RWPE1 (cell line): ENCODE measurements around the gene B4GALT2.

Experiments used
- CTCF ChIA-PET: fragments of 350-600 bp; sonication (Branson Sonifier 250); formaldehyde crosslinking; extraction: SDS; loops from one replicate; lab custom pipeline; 2021; lab: Yijun Ruan, JAX
- POLR2A ChIA-PET: fragments of 400-600 bp; formaldehyde crosslinking; extraction: SDS; loops from one replicate; lab custom pipeline; 2020; ENCODE audit warnings: antibody characterized with exemption; ENCODE audit not compliant: low non-redundant PET; lab: Yijun Ruan, JAX
- DNase-seq: peaks from one replicate; pipeline ENCODE4 v3.0.0; 2012; ENCODE audit warnings: low spot score
- H3K27ac ChIP-seq: fragments of 450-650 bp; 2 replicates; pipeline ENCODE4 v1.5.1; 2017
- CTCF ChIP-seq: fragments of 450-650 bp; conservative IDR thresholded peaks from 2 replicates; pipeline ENCODE4 v1.5.1; 2017; ENCODE audit warnings: low read depth, mild to moderate bottlenecking

The B4GALT2 gene

DNA sequence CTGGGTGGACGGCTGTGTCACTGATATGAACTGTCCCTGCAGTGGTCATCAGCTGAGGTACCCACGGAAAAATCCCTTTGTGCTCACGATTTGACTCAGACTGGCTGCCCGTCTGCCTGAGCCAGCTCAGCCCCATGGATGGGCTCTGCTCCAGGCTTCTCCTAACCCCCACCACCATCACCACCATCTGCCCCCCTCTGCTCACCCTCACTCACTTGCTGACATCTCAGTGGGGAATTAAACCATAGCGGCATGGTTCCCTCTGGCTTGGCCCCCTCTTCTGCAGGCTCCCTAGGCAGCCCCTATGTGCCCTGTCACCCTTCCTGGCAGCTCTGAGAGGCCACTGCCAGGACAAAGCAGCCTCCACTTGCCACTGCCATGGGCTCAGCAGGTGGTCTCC is 34.9 kb downstream of the B4GALT2 start:
- H3K27ac ChIP-seq = no peak overlapping the region
- ChIA-PET POLR2A (no interaction called here), CTCF (interaction anchor here (0.6 to 0.8 kb wide), 2 partner anchors 22 to 134 kb away, joined by 3 to 4 read pairs; no protein-coding TSS in a partner anchor)

DNA sequence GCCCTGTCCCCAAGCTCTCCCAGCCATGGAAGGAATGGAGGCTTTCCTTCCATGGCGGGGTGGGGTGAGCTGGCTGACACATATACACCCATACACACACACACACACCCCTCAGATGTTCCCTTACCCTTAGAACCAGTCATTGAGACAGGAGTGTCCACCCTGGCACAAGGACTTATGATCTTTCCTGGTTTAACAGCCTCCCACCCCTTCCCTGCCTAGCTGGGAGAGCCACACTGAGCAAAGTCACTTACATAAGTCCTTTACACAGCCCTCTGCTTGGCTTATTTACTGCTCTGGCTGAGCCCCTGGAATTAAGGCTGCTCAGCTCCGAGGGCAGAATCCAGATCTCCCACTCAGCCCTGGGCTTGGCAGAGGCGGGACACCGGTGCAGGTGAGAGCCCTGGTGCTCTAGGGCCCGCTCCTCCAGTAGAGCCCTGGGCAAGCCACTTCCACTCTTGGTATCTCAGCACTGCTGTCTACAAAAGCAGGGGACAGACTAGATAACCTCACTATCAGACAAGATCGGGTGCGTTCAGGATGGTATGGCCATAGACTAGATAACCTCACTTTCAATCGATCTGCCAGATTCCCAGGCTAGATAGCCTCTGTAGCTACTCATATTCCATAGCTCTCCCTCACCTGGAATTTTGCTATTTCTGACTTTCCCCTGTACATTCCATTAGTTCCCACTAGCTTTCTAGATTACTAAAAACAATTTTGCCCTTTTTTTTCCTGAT is 35.5 kb downstream of the B4GALT2 start:
- no peak for TF ChIP-seq CTCF
- CTCF ChIA-PET = interaction anchor here (0.6 to 1.2 kb wide), 5 partner anchors 22 to 638 kb away, joined by 3 to 5 read pairs (median 4); no protein-coding TSS in a partner anchor

More for the DNA sequence above, 34.9 kb downstream of the B4GALT2 start:
- no peak for DNase-seq
- TF ChIP-seq CTCF = no peak

DNA sequence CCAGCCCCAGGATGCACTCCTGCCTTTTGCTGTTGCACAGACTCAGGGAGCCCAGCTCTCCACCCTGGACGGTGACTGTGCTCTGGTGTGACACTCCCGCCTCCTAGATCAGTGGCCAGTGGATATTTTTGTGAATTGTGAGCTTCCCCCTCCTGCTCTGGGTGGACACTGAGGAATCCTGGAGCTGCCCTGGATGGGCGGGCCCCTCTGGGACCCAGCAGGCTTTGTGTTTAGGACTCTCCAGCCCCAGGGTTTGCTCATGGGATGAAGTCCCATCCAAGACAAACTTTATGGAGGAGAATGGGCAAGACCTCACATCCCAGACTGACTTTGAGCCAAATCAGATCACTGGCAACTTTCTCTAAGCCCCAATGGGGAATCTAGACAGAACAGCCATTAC is 36.2 kb downstream of the B4GALT2 start:
- DNase-seq = no peak
- no peak for TF ChIP-seq CTCF
- ChIA-PET POLR2A (no interaction called here), CTCF (interaction anchor here (0.7 to 1.2 kb wide), 2 partner anchors 21 to 637 kb away, joined by 4 to 5 read pairs; no protein-coding TSS in a partner anchor)
- peak overlapping the region; percentile 37 for H3K27ac ChIP-seq

More for the DNA sequence above, 35.5 kb downstream of the B4GALT2 start:
- no peak for DNase-seq
- H3K27ac ChIP-seq = no peak overlapping the region
- POLR2A ChIA-PET = no interaction called here

DNA sequence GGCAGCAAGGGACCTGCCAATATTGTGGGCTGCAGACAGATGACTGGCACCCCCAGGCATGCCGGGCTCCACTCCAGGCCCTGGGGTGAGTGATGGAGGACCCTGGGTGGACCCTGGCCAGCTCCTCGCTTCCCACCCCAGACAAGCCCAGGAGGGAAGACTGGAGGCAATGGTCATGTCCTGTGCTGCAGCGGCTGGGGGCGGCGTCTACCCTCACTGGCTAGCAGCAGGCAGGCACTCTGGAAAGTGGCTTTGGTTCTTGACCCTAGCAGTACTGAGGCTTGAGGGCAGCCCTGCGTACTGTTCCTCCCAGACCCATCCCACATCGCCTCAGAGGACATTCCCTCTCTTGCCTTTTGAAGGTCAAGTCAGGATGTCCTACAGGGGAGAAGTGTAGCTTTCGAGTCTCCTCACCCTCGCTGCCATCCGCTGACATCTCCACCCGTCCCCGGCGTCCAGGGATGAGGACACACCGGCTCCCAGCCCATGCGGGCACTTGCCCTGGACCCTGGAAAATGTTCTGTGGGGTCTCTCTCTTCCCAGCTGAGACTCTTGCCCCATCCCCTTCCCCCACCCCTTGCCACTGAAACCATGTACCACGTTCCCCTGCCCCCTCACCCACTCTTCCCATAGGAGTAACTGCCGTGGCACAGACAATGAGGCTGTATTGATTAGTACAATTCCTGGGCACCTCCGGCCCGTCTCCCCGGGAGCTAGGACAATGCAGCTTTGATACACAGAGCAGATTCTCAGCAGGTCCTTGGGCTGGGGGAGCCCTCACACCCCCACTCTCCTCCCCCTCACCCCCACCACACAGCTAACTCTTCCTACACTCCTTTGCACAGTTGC is 37.3 kb downstream of the B4GALT2 start:
- CTCF ChIA-PET = interaction anchor here (1.2 kb wide), 1 partner anchor 11 kb away, joined by 3 read pairs; no protein-coding TSS in a partner anchor

GRCh38 chr1:44016890-44017400 is 37.9 kb downstream of the B4GALT2 start:
- no peak overlapping the region for H3K27ac ChIP-seq
- no peak for TF ChIP-seq CTCF
- DNase-seq = no peak
- POLR2A ChIA-PET = no interaction called here
- CTCF ChIA-PET = no interaction called here

More for the DNA sequence above, 37.3 kb downstream of the B4GALT2 start:
- no peak for DNase-seq
- H3K27ac ChIP-seq = peak overlapping the region; percentile 37
- TF ChIP-seq CTCF = no peak
- POLR2A ChIA-PET = no interaction called here

- DNase-seq = no peak
- no peak overlapping the region for H3K27ac ChIP-seq
- no peak for TF ChIP-seq CTCF
- POLR2A ChIA-PET = no interaction called here
- CTCF ChIA-PET = interaction anchor here (0.6 to 1.1 kb wide), 3 partner anchors 14 to 22 kb away, joined by 3 to 11 read pairs (median 4); no protein-coding TSS in a partner anchor
Observed at GRCh38 chr1:44019466-44019948, 40.5 kb downstream of the B4GALT2 start.
